UCSD-AML1 (cell line): ENCODE measurements around the gene BCR.
"Not testable (repeated sequence)": the region's sequence is repeated elsewhere in the genome, so short reads cannot be mapped to it uniquely, and the experiment has no call there.

Experiments used
- DNase-seq: peaks from one replicate; lab custom pipeline; 2025; ENCODE audit not compliant: unreplicated experiment; lab: John Stamatoyannopoulos, UW

BCR gene

GRCh38 chr22:23361676-23362075 lies 181.4 kb downstream of the BCR start:
- DNase-seq: no peak

DNA sequence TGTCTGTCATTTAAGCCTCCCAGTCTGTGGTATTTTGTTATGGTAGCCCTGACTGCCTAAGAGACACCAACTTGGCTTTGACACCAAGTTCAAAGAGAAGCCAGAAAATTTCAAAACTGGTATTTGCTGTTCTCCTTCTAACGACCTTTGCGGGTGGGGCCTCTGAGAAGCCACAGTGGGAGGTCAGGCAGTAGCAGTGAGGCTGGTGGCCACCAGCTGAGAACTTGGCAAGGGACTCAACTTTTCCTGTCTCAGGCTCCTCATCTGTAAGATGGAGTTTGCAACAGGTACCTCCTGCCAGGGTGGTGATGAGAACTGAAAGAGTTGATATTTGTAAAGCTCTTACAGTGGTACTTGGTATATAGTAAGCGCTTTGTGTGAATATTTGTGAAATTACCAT lies 183.4 kb downstream of the BCR start:
- DNase-seq: no peak

DNA sequence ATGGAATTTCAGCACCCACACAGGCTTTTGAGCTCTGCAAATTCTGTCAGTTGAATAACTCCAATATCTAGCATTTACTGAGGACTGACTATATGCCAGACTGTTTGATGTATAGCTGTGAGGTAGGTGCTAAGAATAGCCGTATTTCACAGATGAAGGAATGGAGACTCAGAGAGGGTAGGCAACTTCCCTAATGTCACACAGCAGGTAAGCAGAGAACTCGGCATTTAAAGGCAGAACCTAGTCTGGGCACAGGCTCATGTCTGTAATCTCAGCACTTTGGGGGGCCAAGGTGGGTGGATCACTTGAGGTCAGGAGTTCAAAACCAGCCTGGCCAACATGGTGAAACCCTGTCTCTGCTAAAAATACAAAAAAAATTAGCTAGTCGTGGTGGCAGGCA lies 184.1 kb downstream of the BCR start:
- no peak for DNase-seq

DNA sequence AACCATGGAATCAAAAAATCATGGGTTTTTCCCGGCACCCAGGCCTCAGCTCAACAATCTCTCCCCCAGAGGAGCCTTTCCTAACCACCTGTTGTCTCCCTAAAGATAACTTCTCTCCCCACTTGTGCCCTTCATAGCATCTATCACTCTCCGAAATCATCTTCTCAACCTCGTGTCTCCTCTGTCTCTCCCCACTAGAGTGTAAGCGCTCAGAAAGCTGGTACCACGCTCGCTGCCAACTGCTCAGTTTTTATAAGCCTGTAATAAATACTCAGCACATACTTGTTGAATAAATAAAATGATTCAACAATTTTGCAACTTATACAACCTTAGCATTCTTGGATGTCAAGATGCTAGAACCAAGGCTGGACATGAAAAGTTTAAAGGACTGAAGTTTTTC lies 185.2 kb downstream of the BCR start:
- DNase-seq: no peak

DNA sequence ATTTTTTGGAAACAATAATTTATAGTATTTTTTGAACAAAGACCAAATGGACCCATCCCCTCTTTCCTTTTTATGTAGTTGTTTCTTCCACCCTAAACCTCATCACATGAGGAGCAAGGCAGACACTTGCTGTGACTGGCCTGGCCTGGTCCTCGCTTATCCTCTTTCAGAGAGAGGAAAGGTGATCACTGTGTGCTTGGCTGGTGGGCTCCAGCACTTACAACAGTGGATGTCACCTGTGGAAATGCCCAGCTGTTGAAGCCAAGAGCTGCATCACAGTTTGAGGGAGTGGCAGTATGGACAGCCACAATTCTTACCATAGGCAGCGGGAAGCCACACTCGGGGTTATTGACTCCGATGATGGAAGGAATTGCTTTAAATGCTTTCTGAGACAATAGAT lies 185.7 kb downstream of the BCR start:
- DNase-seq: no peak

GRCh38 chr22:23367196-23367595 lies 186.9 kb downstream of the BCR start:
- DNase-seq: not testable (repeated sequence)
